Stomach smooth muscle (tissue), 2 donors: ENCODE results near the gene FLCN.
"Not testable (repeated sequence)": the region's sequence is repeated elsewhere in the genome, so short reads cannot be mapped to it uniquely, and the experiment has no call there.

Experiments used
- H3K27ac ChIP-seq: one replicate; pipeline ENCODE4 v1.7.0; 2013; ENCODE audit warnings: mild to moderate bottlenecking, low read length, inconsistent platforms
- H3K27me3 ChIP-seq, 2 donors: one replicate each; pipeline ENCODE4 v1.7.0; 2013; ENCODE audit warnings: low read length in 2 of 2; ENCODE audit not compliant: insufficient read depth in 2 of 2, control insufficient read depth in 1 of 2
- H3K36me3 ChIP-seq, 2 donors: one replicate each; pipeline ENCODE4 v1.7.0; 2013; ENCODE audit warnings: low read length in 2 of 2; ENCODE audit not compliant: control insufficient read depth in 2 of 2, insufficient read depth in 2 of 2
- H3K4me1 ChIP-seq: one replicate; pipeline ENCODE4 v1.7.0; 2013; ENCODE audit warnings: low read length; ENCODE audit not compliant: control insufficient read depth, insufficient read depth
- H3K4me3 ChIP-seq, 2 donors: one replicate each; pipeline ENCODE4 v1.7.0; 2013; ENCODE audit warnings: low read length in 2 of 2
- H3K9ac ChIP-seq, 2 donors: one replicate each; pipeline ENCODE4 v1.7.0; 2013; ENCODE audit warnings: low read length in 2 of 2, mild to moderate bottlenecking in 1 of 2
- H3K9me3 ChIP-seq, 2 donors: one replicate each; pipeline ENCODE4 v1.7.0; 2013; ENCODE audit warnings: low read length in 2 of 2; ENCODE audit not compliant: control insufficient read depth in 2 of 2
- donor health status: healthy.
- donor health status: Pancreatic carcinoma.

FLCN gene

GRCh38 chr17:17184985-17185757 lies 51.8 kb downstream of the FLCN start:
- H3K27me3 ChIP-seq = not testable (repeated sequence)

GRCh38 chr17:17183744-17184143 lies 53.2 kb downstream of the FLCN start:
- peaks cover 28 to 43% of the 10 kb centered on the region in 2 donors for H3K36me3 ChIP-seq

More at GRCh38 chr17:17184985-17185757, 51.8 kb downstream of the FLCN start:
- not testable (repeated sequence) for H3K9ac ChIP-seq, H3K4me3 ChIP-seq, H3K9me3 ChIP-seq, H3K27ac ChIP-seq
- Histone ChIP-seq H3K4me1 (peaks cover 13% of the 10 kb centered on the region), H3K36me3 (peaks cover 19 to 35% of the 10 kb centered on the region in 2 donors)

GRCh38 chr17:17182598-17183136 lies 54.3 kb downstream of the FLCN start:
- H3K36me3 ChIP-seq = peaks cover 34 to 43% of the 10 kb centered on the region in 2 donors
- H3K4me3 ChIP-seq = no peak overlapping the region
- H3K4me1 ChIP-seq = peaks cover 3% of the 10 kb centered on the region
- no peak overlapping the region for H3K9ac ChIP-seq
- H3K27me3 ChIP-seq = no peaks in the 10 kb centered on the region
- H3K9me3 ChIP-seq = no peaks in the 10 kb centered on the region
- H3K27ac ChIP-seq = no peak overlapping the region

More at GRCh38 chr17:17183744-17184143, 53.2 kb downstream of the FLCN start:
- H3K27me3 ChIP-seq = no peaks in the 10 kb centered on the region
- no peaks in the 10 kb centered on the region for H3K9me3 ChIP-seq
- no peak overlapping the region for H3K9ac ChIP-seq
- peaks cover 4% of the 10 kb centered on the region for H3K4me1 ChIP-seq
- no peak overlapping the region for H3K4me3 ChIP-seq
- no peak overlapping the region for H3K27ac ChIP-seq

- no peaks in the 10 kb centered on the region for H3K9me3 ChIP-seq
- no peak overlapping the region for H3K9ac ChIP-seq
- H3K4me1 ChIP-seq = peaks cover 1% of the 10 kb centered on the region
- peaks cover 37 to 46% of the 10 kb centered on the region in 2 donors for H3K36me3 ChIP-seq
- no peak overlapping the region for H3K4me3 ChIP-seq
- no peaks in the 10 kb centered on the region for H3K27me3 ChIP-seq
- no peak overlapping the region for H3K27ac ChIP-seq
Observed at GRCh38 chr17:17181666-17182597, 55.0 kb downstream of the FLCN start.

GRCh38 chr17:17180741-17181525 lies 56.0 kb downstream of the FLCN start:
- Histone ChIP-seq H3K27ac (no peak overlapping the region), H3K4me1 (no peaks in the 10 kb centered on the region), H3K9ac (no peak overlapping the region), H3K27me3 (no peaks in the 10 kb centered on the region), H3K4me3 (no peak overlapping the region), H3K9me3 (no peaks in the 10 kb centered on the region), H3K36me3 (peaks cover 47 to 56% of the 10 kb centered on the region in 2 donors)

GRCh38 chr17:17180141-17180603 lies 56.8 kb downstream of the FLCN start:
- no peak overlapping the region for H3K9ac ChIP-seq
- no peak overlapping the region for H3K4me3 ChIP-seq
- H3K27me3 ChIP-seq = no peaks in the 10 kb centered on the region
- no peaks in the 10 kb centered on the region for H3K4me1 ChIP-seq
- H3K9me3 ChIP-seq = no peaks in the 10 kb centered on the region
- H3K36me3 ChIP-seq = peaks cover 55 to 64% of the 10 kb centered on the region in 2 donors
- H3K27ac ChIP-seq = no peak overlapping the region

GRCh38 chr17:17179371-17179827 lies 57.6 kb downstream of the FLCN start:
- H3K36me3 ChIP-seq = peaks cover 60 to 68% of the 10 kb centered on the region in 2 donors
- no peaks in the 10 kb centered on the region for H3K27me3 ChIP-seq
- no peak overlapping the region for H3K4me3 ChIP-seq
- H3K9me3 ChIP-seq = no peaks in the 10 kb centered on the region
- no peak overlapping the region for H3K9ac ChIP-seq
- no peaks in the 10 kb centered on the region for H3K4me1 ChIP-seq
- H3K27ac ChIP-seq = no peak overlapping the region

- Histone ChIP-seq H3K27me3 (no peaks in the 10 kb centered on the region), H3K4me1 (no peaks in the 10 kb centered on the region), H3K4me3 (no peak overlapping the region), H3K9ac (no peak overlapping the region), H3K27ac (no peak overlapping the region), H3K36me3 (peaks cover 74 to 79% of the 10 kb centered on the region in 2 donors), H3K9me3 (no peaks in the 10 kb centered on the region)
Observed at GRCh38 chr17:17177176-17177575, 59.8 kb downstream of the FLCN start.

- no peak overlapping the region for H3K9ac ChIP-seq
- no peaks in the 10 kb centered on the region for H3K27me3 ChIP-seq
- no peak overlapping the region for H3K27ac ChIP-seq
- H3K4me3 ChIP-seq = no peak overlapping the region
- H3K36me3 ChIP-seq = peaks cover 76 to 77% of the 10 kb centered on the region in 2 donors
- no peaks in the 10 kb centered on the region for H3K4me1 ChIP-seq
- H3K9me3 ChIP-seq = no peaks in the 10 kb centered on the region
Observed at GRCh38 chr17:17176341-17176740, 60.6 kb downstream of the FLCN start.

GRCh38 chr17:17175917-17176316 lies 61.1 kb downstream of the FLCN start:
- Histone ChIP-seq H3K9ac (no peak overlapping the region), H3K4me3 (no peak overlapping the region), H3K4me1 (no peaks in the 10 kb centered on the region), H3K9me3 (no peaks in the 10 kb centered on the region), H3K27me3 (no peaks in the 10 kb centered on the region), H3K36me3 (peaks cover 73 to 75% of the 10 kb centered on the region in 2 donors), H3K27ac (no peak overlapping the region)
